H1 (cell line): ENCODE results near the gene VMP1.

Experiments
- CEBPB ChIP-seq: IDR thresholded peaks from 2 replicates; pipeline ENCODE4 v1.6.1; 2012; ENCODE audit warnings: low read depth, low read length
- CTCF ChIP-seq, 3 experiments: IDR thresholded peaks; 1 replicate in 2 of 3; 2 replicates in 1 of 3; pipeline versions ENCODE4 v1.5.1 to v1.6.1; 2011; ENCODE audit warnings: low read length in 3 of 3, mild to moderate bottlenecking in 3 of 3, inconsistent platforms in 2 of 3, low read depth in 1 of 3, moderate library complexity in 1 of 3; ENCODE audit not compliant: insufficient read depth in 1 of 3; ENCODE audit errors: control extremely low read depth in 1 of 3
- JUND ChIP-seq: IDR thresholded peaks from 2 replicates; pipeline ENCODE4 v1.6.1; 2011; ENCODE audit warnings: mild to moderate bottlenecking, improper control_type of control experiment, low read length
- PHF8 ChIP-seq: fragments of 200-600 bp; sonication (generic); conservative IDR thresholded peaks from 2 replicates; pipeline ENCODE4 v1.7.1; 2012; ENCODE audit warnings: low read depth, mild to moderate bottlenecking, inconsistent platforms, low read length, moderate library complexity
- POLR2A ChIP-seq, 2 experiments: IDR thresholded peaks; 1 replicate in 1 of 2; 2 replicates in 1 of 2; pipeline ENCODE4 v1.6.1; 2011; ENCODE audit warnings: low read depth in 2 of 2, low read length in 2 of 2, mild to moderate bottlenecking in 2 of 2; ENCODE audit errors: control extremely low read depth in 1 of 2
- RNF2 ChIP-seq: fragments of 200-900, 300-1000 bp; sonication (generic); IDR thresholded peaks from 2 replicates; pipeline ENCODE4 v1.7.1; 2016; ENCODE audit warnings: borderline replicate concordance, low read depth, mild to moderate bottlenecking, antibody characterized with exemption, low read length; ENCODE audit not compliant: poor library complexity, severe bottlenecking; ENCODE audit errors: missing control alignments
- SP1 ChIP-seq: IDR thresholded peaks from 2 replicates; pipeline ENCODE4 v1.6.1; 2011; ENCODE audit warnings: low read depth, low read length
- ZNF274 ChIP-seq: IDR thresholded peaks from 2 replicates; pipeline ENCODE4 v1.7.0; 2012; ENCODE audit warnings: low read length, borderline replicate concordance; ENCODE audit errors: extremely low read depth

DNA sequence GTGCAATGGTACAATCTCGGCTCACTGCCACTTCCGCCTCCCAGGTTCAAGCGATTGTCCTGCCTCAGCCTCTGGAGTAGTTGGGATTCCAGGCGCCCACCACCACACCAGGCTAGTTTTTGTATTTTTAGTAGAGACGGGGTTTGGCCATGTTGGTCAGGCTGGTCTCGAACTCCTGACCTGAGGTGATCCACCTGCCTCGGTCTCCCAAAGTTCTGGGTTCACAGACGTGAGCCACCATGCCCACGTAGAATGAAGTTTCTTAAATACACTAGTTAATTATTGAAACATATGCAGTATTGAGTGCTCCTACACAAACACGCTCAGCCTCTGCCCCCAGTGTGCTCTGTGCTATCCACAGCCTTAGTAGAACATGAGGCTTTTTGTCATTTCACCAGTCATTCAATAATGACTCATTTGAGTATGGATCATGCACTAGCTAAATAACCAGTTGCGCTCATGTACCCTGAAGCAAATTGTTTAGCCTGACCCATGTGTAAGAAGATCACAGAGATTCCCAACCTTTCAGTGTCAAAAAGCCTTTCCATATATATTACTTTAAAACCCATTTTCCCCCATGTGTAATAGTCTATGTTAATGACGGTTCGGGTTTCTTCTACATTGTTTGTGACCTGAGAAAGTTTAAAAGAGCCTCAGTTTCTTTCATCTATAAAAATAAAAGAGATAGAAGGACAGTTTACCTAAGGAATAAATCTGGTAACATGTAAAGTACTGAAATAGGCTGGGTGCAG is 135.6 kb downstream of the VMP1 start:
- TF ChIP-seq SP1 = no peak
- TF ChIP-seq CTCF (IDR thresholded peaks at IDR 0.05; ENCODE audit: control extremely low read depth in 1 of 3, insufficient read depth in 1 of 3, low read depth in 1 of 3, low read length in 3 of 3) = no peak
- TF ChIP-seq PHF8 = no peak
- TF ChIP-seq POLR2A (IDR thresholded peaks at IDR 0.05; ENCODE audit: control extremely low read depth in 1 of 2, low read depth in 2 of 2, low read length in 2 of 2) = peak; percentile 43 to 84
- TF ChIP-seq CEBPB = no peak
- TF ChIP-seq JUND = no peak
- no peak for TF ChIP-seq ZNF274
- no peak for TF ChIP-seq RNF2
